ENCODE measurements around the gene OSBPL2.

- no peak for TF ChIP-seq FOXA1 (IDR thresholded peaks at IDR 0.05)
- TF ChIP-seq SP1 (IDR thresholded peaks at IDR 0.05): no peak
- TF ChIP-seq, protein P1, sequence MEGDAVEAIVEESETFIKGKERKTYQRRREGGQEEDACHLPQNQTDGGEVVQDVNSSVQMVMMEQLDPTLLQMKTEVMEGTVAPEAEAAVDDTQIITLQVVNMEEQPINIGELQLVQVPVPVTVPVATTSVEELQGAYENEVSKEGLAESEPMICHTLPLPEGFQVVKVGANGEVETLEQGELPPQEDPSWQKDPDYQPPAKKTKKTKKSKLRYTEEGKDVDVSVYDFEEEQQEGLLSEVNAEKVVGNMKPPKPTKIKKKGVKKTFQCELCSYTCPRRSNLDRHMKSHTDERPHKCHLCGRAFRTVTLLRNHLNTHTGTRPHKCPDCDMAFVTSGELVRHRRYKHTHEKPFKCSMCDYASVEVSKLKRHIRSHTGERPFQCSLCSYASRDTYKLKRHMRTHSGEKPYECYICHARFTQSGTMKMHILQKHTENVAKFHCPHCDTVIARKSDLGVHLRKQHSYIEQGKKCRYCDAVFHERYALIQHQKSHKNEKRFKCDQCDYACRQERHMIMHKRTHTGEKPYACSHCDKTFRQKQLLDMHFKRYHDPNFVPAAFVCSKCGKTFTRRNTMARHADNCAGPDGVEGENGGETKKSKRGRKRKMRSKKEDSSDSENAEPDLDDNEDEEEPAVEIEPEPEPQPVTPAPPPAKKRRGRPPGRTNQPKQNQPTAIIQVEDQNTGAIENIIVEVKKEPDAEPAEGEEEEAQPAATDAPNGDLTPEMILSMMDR (IDR thresholded peaks at IDR 0.05; ENCODE audit: low read depth, low read length, missing input control): no peak
- TF ChIP-seq, protein P2, sequence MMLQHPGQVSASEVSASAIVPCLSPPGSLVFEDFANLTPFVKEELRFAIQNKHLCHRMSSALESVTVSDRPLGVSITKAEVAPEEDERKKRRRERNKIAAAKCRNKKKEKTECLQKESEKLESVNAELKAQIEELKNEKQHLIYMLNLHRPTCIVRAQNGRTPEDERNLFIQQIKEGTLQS (IDR thresholded peaks at IDR 0.05): no peak
- no peak for TF ChIP-seq REST (IDR thresholded peaks at IDR 0.05)
- no peak for TF ChIP-seq TAF1 (conservative IDR thresholded peaks at IDR 0.05)
- TF ChIP-seq HNF4G (IDR thresholded peaks at IDR 0.05): no peak
- no peak for TF ChIP-seq GABPA (IDR thresholded peaks at IDR 0.05 in 1 of 2, conservative IDR thresholded peaks at IDR 0.05 in 1 of 2)
- no peak for TF ChIP-seq EGR1 (IDR thresholded peaks at IDR 0.05; ENCODE audit: low read depth in 2 of 2)
- TF ChIP-seq YY1 (IDR thresholded peaks at IDR 0.05): no peak
- no peak for TF ChIP-seq MAX (IDR thresholded peaks at IDR 0.05)
These were observed 54.9 kb downstream of the OSBPL2 start for GRCh38 chr20:62293111-62293784.

Data from liver (tissue), 3 donors.